ENCODE data around the gene SYT2.

The SYT2 gene

DNA sequence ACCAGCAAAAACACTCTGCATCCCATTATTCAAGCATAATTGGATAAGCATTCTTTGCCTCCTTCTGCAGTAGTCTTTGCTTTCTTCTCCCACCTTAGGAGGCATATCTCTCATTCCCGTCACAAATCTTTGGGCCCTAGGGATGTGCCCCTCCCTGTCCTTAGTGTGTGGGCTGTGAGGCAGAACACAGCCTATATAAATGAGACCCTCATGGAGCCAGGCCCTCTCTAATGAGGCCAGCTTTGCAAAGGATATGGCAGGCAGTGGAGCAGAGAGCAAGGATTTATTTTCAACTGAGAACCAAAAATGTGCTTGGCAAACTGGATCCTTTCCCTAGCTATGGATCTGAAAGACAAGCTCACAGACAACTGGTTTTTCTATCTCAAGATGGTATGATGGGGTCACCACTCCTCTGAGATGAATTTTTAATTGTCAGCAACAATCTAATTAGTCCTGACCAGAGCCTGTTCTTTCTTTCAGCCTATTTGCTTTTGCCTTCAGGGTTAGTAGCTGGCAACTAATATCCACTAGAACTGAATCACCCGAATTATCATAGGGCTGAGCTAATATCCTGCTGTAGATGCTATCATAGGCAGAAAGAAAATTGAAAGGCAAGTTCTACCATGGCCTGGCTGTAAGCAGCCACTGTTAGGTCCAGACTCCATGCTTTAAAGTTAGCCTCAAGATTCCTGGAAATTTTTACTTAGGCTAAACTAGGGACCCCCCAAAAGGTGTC, 134.2 kb downstream of the SYT2 start:
- TF ChIP-seq, protein P1, sequence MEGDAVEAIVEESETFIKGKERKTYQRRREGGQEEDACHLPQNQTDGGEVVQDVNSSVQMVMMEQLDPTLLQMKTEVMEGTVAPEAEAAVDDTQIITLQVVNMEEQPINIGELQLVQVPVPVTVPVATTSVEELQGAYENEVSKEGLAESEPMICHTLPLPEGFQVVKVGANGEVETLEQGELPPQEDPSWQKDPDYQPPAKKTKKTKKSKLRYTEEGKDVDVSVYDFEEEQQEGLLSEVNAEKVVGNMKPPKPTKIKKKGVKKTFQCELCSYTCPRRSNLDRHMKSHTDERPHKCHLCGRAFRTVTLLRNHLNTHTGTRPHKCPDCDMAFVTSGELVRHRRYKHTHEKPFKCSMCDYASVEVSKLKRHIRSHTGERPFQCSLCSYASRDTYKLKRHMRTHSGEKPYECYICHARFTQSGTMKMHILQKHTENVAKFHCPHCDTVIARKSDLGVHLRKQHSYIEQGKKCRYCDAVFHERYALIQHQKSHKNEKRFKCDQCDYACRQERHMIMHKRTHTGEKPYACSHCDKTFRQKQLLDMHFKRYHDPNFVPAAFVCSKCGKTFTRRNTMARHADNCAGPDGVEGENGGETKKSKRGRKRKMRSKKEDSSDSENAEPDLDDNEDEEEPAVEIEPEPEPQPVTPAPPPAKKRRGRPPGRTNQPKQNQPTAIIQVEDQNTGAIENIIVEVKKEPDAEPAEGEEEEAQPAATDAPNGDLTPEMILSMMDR (IDR thresholded peaks at IDR 0.05; ENCODE audit: insufficient read depth, low read length, missing control alignments), result no peak
- no peak overlapping the region for H3K4me3 ChIP-seq (ENCODE audit: low read depth, low read length)
- ChIA-PET POLR2A (interaction anchor here (1.1 kb wide), 1 partner anchor 235 kb away, joined by 3 read pairs; the partner anchor contains the start of gene PCAT6), CTCF (interaction anchor here (0.8 to 8.1 kb wide), 8 partner anchors 10 to 75 kb away, joined by 3 to 58 read pairs (median 4); no protein-coding TSS in a partner anchor)
- DNase-seq (ENCODE audit: low read depth, low spot score), result no peak

DNA sequence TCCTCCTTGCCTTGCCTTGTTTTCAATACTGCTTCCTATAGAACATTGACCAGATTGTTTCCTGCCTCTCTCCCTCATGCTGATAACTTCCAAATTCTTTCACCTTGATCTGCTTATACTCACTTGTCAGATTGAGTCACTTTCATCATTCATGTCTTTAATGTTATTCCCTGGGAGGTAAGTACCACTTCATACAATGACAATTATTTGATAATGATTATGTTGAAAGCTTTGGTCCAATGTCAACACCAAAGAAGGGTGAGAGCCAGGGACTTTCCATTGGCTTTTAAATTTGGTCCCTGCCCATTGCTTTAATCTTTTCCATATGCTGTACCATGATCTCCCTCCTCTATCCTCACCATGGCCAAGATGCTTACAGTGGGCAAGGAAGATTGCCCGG, 137.4 kb downstream of the SYT2 start:
- DNase-seq (ENCODE audit: low read depth, low spot score), result no peak
- CTCF ChIA-PET, result interaction anchor here (0.6 to 6.1 kb wide), 13 partner anchors 7 to 227 kb away, joined by 3 to 54 read pairs (median 8); no protein-coding TSS in a partner anchor
- TF ChIP-seq, protein P1 (IDR thresholded peaks at IDR 0.05; ENCODE audit: insufficient read depth, low read length, missing control alignments), result no peak
- POLR2A ChIA-PET, result no interaction called here
- no peak overlapping the region for H3K4me3 ChIP-seq (ENCODE audit: low read depth, low read length)

DNA sequence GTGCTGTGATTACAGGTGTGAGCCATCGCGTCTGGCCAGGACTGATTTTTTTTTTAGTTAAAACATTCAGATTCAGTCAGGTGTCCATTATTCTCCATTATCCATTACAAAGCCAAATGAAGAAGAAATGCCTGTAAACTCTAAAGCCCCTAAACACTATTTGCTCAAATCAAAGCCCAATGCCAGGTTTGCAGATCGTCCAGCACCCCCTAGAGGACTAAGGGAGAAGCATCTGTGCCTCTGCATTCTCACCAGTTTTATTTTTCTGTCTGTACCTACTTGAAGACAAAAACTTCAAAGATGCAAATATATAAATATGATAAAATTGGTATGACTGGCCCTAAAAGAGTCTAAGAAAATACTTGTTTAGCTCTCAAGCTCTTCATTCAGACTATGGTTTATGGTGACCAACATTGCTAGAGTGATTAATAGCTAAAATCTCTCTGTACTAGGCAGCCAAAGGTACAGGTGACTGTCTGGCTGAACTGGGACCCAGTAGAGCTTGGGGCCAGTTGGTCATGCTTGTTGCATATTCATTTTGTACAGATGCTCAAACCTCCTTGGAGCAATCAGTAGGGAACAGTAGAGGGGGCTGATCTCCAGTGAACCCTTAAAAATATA, 138.4 kb downstream of the SYT2 start:
- H3K4me3 ChIP-seq (ENCODE audit: low read depth, low read length), result no peak overlapping the region
- TF ChIP-seq, protein P1 (IDR thresholded peaks at IDR 0.05; ENCODE audit: insufficient read depth, low read length, missing control alignments), result peak; percentile 77
- POLR2A ChIA-PET, result no interaction called here
- no peak for DNase-seq (ENCODE audit: low read depth, low spot score)
- CTCF ChIA-PET, result interaction anchor here (0.7 to 6.1 kb wide), 31 partner anchors 8 to 243 kb away, joined by 3 to 54 read pairs (median 4); no protein-coding TSS in a partner anchor

DNA sequence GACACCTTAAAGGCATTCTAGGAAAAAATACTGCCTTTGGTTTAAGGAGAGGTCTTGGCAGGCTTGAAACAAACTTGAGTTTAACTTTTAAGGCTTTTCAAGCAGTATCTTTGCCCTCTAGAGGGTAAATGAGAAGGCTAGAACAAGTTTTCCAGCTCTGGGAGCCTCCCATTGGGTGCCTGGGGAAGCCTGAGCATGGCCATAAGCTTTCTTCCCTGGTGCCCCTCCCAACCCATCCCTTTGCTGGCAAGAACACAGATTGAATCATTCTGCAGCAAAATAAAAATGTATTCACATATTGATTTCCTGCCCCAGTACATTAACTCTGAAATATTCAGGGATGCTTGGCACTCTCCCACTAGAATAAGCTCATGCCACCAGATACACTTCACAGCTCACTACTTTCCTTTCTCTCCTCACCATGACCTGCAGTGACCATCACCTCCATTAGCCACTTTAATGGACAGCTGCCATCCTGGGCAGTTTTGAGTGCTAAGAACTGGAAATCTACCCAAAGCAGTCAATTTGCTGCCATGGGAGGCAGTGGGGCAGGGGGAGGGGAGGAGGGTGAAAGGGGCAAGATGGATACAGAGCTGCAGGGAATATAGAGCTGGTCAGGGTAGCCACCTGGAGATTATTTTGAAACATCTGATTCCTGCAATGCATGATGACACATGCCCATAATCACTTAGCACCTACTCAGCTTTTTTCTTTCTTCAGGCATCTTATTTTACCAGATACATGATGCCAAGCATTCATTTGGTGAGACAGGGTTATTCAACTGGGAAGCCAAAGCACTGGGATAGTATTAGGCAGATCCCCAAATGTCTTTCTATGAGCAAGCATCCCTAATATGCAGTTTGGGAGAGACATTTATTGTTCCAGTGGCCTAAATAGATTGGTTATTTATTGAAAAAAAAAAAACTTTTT, 140.6 kb downstream of the SYT2 start:
- no peak for DNase-seq (ENCODE audit: low read depth, low spot score)
- TF ChIP-seq, protein P1 (IDR thresholded peaks at IDR 0.05; ENCODE audit: insufficient read depth, low read length, missing control alignments), result no peak
- CTCF ChIA-PET, result interaction anchor here (0.8 to 6.1 kb wide), 11 partner anchors 11 to 227 kb away, joined by 3 to 54 read pairs (median 3); partner anchors contain the start of gene UBE2T
- H3K4me3 ChIP-seq (ENCODE audit: low read depth, low read length), result no peak overlapping the region
- POLR2A ChIA-PET, result interaction anchor here (1.1 kb wide), 1 partner anchor 8 kb away, joined by 5 read pairs; no protein-coding TSS in a partner anchor

DNA sequence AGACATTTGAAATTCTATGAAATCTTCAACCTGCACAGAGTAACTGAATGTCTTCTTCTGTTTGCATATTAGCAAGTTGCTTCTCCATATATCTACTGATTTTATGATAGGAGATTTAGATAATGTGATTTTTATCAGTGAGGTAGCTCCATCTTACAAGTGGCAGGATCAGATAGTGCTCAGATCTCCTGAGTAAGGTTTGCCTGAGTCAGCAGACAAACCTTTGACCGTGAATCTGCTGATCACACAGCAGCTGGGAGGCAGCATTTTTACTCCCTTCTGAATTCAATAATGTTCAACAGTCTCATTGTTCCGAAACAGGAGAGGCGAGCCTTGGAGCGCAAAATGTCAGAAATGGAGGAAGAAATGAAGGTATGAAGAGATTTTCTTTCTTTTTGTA, 141.4 kb downstream of the SYT2 start:
- no peak for DNase-seq (ENCODE audit: low read depth, low spot score)
- no peak overlapping the region for H3K4me3 ChIP-seq (ENCODE audit: low read depth, low read length)
- ChIA-PET POLR2A (interaction anchor here (1.1 kb wide), 1 partner anchor 9 kb away, joined by 5 read pairs; no protein-coding TSS in a partner anchor), CTCF (interaction anchor here (1.2 to 6.1 kb wide), 8 partner anchors 10 to 67 kb away, joined by 3 to 54 read pairs (median 5); no protein-coding TSS in a partner anchor)
- TF ChIP-seq, protein P1 (IDR thresholded peaks at IDR 0.05; ENCODE audit: insufficient read depth, low read length, missing control alignments), result no peak
